ENCODE results near the gene MAP2.

The MAP2 gene

GRCh38 chr2:209423562-209424198 is at the start of gene MAP2:
TSS of gene MAP2 (plus strand) at chr2:209424047. CDS start at chr2:209653171, 229,124 bp downstream.
- DNase-seq = peak; percentile 24

- no peak for DNase-seq
These were observed 47.2 kb upstream of the MAP2 start for GRCh38 chr2:209376686-209377085.

- no peak for DNase-seq
These were observed 43.6 kb upstream of the MAP2 start for GRCh38 chr2:209380293-209380692.

GRCh38 chr2:209381091-209381490 is 42.8 kb upstream of the MAP2 start:
- DNase-seq = no peak

GRCh38 chr2:209382775-209383174 is 41.1 kb upstream of the MAP2 start:
- DNase-seq = no peak

GRCh38 chr2:209383212-209383611 is 40.6 kb upstream of the MAP2 start:
- no peak for DNase-seq

GRCh38 chr2:209387389-209387788 is 36.5 kb upstream of the MAP2 start:
- DNase-seq = no peak

GRCh38 chr2:209388446-209389037 is 35.3 kb upstream of the MAP2 start:
- no peak for DNase-seq

- DNase-seq = no peak
These were observed 34.7 kb upstream of the MAP2 start for GRCh38 chr2:209389171-209389618.

- DNase-seq = no peak
These were observed 33.0 kb upstream of the MAP2 start for GRCh38 chr2:209390839-209391238.

GRCh38 chr2:209391776-209392401 is 32.0 kb upstream of the MAP2 start:
- no peak for DNase-seq

- no peak for DNase-seq
These were observed 28.6 kb upstream of the MAP2 start for GRCh38 chr2:209395229-209395628.

- DNase-seq = no peak
These were observed 28.2 kb upstream of the MAP2 start for GRCh38 chr2:209395652-209396051.

- no peak for DNase-seq
These were observed 25.4 kb upstream of the MAP2 start for GRCh38 chr2:209398463-209398862.

- DNase-seq = no peak
These were observed 22.1 kb upstream of the MAP2 start for GRCh38 chr2:209401788-209402187.

GRCh38 chr2:209411296-209411695 is 12.6 kb upstream of the MAP2 start:
- DNase-seq = no peak

- no peak for DNase-seq
These were observed 12.1 kb upstream of the MAP2 start for GRCh38 chr2:209411718-209412117.

GRCh38 chr2:209413311-209414014 is 10.4 kb upstream of the MAP2 start:
- DNase-seq = no peak

- DNase-seq = no peak
These were observed 6.9 kb upstream of the MAP2 start for GRCh38 chr2:209416913-209417312.

GRCh38 chr2:209422191-209422754 is 1.6 kb upstream of the MAP2 start:
- no peak for DNase-seq

- DNase-seq = no peak
These were observed 403 bp downstream of the MAP2 start for GRCh38 chr2:209424199-209424701.

GRCh38 chr2:209424781-209425470 is 1.1 kb downstream of the MAP2 start:
- no peak for DNase-seq
